ENCODE measurements around the gene ARPC5. TPM values are rescaled to one million over a fixed set of nuclear protein-coding genes. Genes with fewer than 3 reads are reported as not detected.

The ARPC5 gene
- total RNA-seq, 1 donor, result 312 TPM

DNA sequence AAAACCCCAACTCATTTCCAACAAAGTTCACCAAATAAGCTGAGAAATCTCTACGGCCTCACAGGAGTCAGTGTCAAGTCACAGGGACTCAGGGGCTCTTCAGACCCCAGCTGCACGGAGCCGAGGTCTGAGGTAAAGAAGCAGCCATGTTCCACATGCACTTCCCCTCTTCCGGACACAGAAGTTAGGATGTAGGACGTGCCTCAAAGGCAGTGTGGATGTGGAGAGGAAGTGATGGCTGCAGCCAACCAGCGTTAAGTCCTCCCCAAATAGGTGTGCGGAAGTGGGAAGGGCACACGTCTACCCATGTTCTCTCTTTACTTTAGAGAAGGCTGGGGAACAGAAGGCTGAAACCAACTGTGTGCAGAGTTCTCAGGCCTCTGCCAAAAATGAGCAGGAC, 30.8 kb downstream of the ARPC5 start:
- H3K4me3 ChIP-seq (ENCODE audit: low read depth, low read length), result no peak overlapping the region
- DNase-seq (ENCODE audit: low read depth), result no peak
- TF ChIP-seq, protein P1, sequence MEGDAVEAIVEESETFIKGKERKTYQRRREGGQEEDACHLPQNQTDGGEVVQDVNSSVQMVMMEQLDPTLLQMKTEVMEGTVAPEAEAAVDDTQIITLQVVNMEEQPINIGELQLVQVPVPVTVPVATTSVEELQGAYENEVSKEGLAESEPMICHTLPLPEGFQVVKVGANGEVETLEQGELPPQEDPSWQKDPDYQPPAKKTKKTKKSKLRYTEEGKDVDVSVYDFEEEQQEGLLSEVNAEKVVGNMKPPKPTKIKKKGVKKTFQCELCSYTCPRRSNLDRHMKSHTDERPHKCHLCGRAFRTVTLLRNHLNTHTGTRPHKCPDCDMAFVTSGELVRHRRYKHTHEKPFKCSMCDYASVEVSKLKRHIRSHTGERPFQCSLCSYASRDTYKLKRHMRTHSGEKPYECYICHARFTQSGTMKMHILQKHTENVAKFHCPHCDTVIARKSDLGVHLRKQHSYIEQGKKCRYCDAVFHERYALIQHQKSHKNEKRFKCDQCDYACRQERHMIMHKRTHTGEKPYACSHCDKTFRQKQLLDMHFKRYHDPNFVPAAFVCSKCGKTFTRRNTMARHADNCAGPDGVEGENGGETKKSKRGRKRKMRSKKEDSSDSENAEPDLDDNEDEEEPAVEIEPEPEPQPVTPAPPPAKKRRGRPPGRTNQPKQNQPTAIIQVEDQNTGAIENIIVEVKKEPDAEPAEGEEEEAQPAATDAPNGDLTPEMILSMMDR (IDR thresholded peaks at IDR 0.05; ENCODE audit: insufficient read depth, low read length), result no peak

DNA sequence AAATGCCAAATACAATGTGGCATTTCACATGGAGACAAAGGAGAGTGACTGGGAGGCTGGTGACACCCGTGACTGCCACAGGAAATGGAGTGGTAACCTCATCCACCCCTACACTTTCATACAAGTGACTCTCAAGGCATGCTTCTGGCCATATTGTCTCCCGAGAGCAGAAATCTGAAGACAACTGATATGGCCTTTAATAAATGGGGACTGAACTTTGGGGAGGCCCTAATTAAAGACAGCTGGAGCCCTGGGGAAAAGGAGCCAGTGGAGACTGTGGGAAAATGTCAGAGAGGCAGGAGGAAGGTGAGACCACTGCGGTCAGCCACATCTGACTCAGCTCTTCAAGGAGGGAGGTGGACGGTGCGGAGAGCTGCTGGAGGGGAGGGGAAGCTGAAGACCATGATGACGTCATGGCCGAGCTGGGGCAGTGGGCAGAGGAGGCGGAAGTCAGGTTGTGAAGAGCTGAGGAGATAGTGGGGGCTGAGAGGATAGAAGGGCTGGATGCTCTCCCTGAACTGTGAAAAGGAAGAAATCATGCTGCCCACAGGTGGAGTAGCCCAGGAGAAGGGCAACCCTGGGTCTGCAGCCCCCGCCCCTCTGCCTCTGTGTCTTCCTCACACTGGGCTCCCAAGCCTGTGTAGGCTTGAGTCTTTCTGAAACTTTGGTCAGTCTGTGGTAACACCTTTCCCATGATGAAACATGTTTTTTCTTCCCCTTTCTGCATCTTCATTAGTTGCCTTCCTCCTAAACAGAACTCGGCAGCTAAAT, 31.4 kb downstream of the ARPC5 start:
- peak; percentile 51 for DNase-seq (ENCODE audit: low read depth)
- TF ChIP-seq, protein P1 (IDR thresholded peaks at IDR 0.05; ENCODE audit: insufficient read depth, low read length), result no peak
- no peak overlapping the region for H3K4me3 ChIP-seq (ENCODE audit: low read depth, low read length)

DNA sequence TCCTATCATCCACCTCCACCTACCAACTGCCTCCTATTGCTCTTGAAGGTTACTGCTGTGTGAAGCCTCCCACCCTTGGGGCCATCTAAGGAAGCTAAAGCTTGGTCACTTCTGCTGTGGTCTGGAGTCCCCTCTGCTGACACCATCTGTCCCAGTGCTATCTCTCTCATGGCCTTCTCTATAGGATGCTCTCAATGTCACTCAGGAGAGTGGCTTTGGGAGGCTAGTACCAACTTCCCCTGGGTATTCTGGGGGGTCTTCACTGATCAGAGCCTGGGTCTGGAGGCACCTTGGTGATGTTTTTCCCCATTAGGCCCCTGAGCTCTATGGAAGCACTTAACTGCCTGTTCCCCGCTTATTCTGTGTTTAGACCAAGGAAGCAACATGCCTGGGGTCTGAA, 33.1 kb downstream of the ARPC5 start:
- DNase-seq (ENCODE audit: low read depth), result no peak
- TF ChIP-seq, protein P1 (IDR thresholded peaks at IDR 0.05; ENCODE audit: insufficient read depth, low read length), result no peak
- no peak overlapping the region for H3K4me3 ChIP-seq (ENCODE audit: low read depth, low read length)

DNA sequence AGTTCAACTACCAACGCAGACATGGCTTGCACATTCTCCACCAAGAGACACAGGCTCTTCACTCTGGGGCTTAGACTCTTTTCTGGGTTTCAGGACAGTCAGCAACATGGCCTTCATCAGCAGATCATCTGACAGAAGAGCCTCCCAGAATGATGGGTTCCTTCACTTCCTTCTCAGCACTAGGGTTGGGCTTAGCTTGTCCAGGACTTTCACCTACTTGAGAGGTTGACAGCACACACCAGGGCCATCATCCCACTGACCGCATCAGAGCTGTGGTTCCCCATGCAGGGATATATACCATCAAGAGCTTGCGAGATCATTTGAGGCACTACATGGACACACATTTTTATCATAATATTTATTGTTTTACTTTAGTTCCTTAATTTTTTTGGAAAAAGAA, 34.9 kb downstream of the ARPC5 start:
- H3K4me3 ChIP-seq (ENCODE audit: low read depth, low read length), result no peak overlapping the region
- TF ChIP-seq, protein P1 (IDR thresholded peaks at IDR 0.05; ENCODE audit: insufficient read depth, low read length), result no peak
- DNase-seq (ENCODE audit: low read depth), result no peak

DNA sequence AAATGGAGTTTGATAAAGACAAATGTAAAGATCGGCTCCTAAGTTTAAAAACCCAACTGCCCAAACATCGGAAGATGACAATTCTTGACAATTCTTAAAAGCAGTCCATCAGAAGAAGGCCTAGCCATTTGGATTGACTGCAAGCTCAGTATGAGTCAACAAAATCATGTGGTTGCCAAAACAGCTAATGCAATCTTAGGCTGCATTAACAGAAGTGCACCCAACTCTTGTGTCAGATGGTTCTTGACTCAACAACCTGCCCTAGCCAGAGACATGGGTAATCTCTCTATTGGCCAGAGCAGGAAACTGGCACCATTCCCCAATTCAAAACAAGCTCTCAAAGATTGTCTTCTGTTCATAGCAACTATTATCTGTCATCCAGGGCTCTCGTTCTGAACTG, 35.4 kb downstream of the ARPC5 start:
- DNase-seq (ENCODE audit: low read depth), result peak; percentile 99
- TF ChIP-seq, protein P1 (IDR thresholded peaks at IDR 0.05; ENCODE audit: insufficient read depth, low read length), result no peak
- H3K4me3 ChIP-seq (ENCODE audit: low read depth, low read length), result no peak overlapping the region

DNA sequence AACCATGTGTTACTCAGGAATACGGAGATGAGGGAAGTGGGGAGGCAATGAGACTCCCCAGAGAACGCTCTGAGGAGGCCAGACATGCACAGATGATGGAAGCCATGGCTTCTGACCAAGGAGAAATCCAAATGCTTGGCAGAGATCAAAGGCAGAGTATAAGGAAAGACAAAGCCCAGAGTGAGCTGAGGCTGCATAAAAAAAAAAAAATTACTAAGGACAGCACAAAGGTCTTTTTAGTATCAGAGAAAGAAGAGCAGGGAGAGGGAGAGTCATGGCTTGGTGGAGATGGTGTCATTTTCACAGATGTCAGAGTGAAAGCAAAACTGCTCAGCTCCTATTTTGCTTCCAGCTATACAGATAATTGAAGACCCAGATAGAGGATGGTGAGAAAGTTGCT, 37.2 kb downstream of the ARPC5 start:
- TF ChIP-seq, protein P1 (IDR thresholded peaks at IDR 0.05; ENCODE audit: insufficient read depth, low read length), result no peak

More for the DNA sequence above, 37.2 kb downstream of the ARPC5 start:
- peak; percentile 61 for DNase-seq (ENCODE audit: low read depth)
- H3K4me3 ChIP-seq (ENCODE audit: low read depth, low read length), result no peak overlapping the region
